Measurements from ENCODE around the gene COX6A2.
A peak's percentile ranks its signal among the peaks of the same experiment; 100 is the strongest.

Gene COX6A2

GRCh38 chr16:31461921-31462804, 34.0 kb upstream of the COX6A2 start:
- Histone ChIP-seq H3K27me3 (replicated peaks; ENCODE audit: control insufficient read depth, insufficient read depth, low read length, poor library complexity, severe bottlenecking) (no peaks in the 10 kb centered on the region), H3K9me3 (ENCODE audit: control insufficient read depth, low read length) (no peaks in the 10 kb centered on the region), H3K27ac (ENCODE audit: insufficient read depth, low read length, poor library complexity, severe bottlenecking) (no peak overlapping the region), H3K36me3 (ENCODE audit: control insufficient read depth, insufficient read depth, low read length) (peaks cover 10% of the 10 kb centered on the region), H3K4me1 (ENCODE audit: control insufficient read depth, insufficient read depth, low read length, poor library complexity, severe bottlenecking) (peaks cover 27% of the 10 kb centered on the region), H3K4me3 (ENCODE audit: insufficient read depth, low read depth, low read length, poor library complexity, severe bottlenecking) (no peak overlapping the region)
- DNase-seq: no peak

GRCh38 chr16:31461201-31461920, 33.2 kb upstream of the COX6A2 start:
- no peak for DNase-seq
- no peaks in the 10 kb centered on the region for H3K9me3 ChIP-seq (ENCODE audit: control insufficient read depth, low read length)
- no peak overlapping the region for H3K4me3 ChIP-seq (ENCODE audit: insufficient read depth, low read depth, low read length, poor library complexity, severe bottlenecking)
- H3K36me3 ChIP-seq (ENCODE audit: control insufficient read depth, insufficient read depth, low read length): peaks cover 10% of the 10 kb centered on the region
- no peak overlapping the region for H3K27ac ChIP-seq (ENCODE audit: insufficient read depth, low read length, poor library complexity, severe bottlenecking)
- H3K4me1 ChIP-seq (ENCODE audit: control insufficient read depth, insufficient read depth, low read length, poor library complexity, severe bottlenecking): peaks cover 22% of the 10 kb centered on the region
- H3K27me3 ChIP-seq (replicated peaks; ENCODE audit: control insufficient read depth, insufficient read depth, low read length, poor library complexity, severe bottlenecking): no peaks in the 10 kb centered on the region

GRCh38 chr16:31460582-31461002, 32.4 kb upstream of the COX6A2 start:
- Histone ChIP-seq H3K4me1 (ENCODE audit: control insufficient read depth, insufficient read depth, low read length, poor library complexity, severe bottlenecking) (peaks cover 23% of the 10 kb centered on the region), H3K27ac (ENCODE audit: insufficient read depth, low read length, poor library complexity, severe bottlenecking) (no peak overlapping the region), H3K4me3 (ENCODE audit: insufficient read depth, low read depth, low read length, poor library complexity, severe bottlenecking) (no peak overlapping the region), H3K9me3 (ENCODE audit: control insufficient read depth, low read length) (no peaks in the 10 kb centered on the region), H3K36me3 (ENCODE audit: control insufficient read depth, insufficient read depth, low read length) (peaks cover 10% of the 10 kb centered on the region), H3K27me3 (replicated peaks; ENCODE audit: control insufficient read depth, insufficient read depth, low read length, poor library complexity, severe bottlenecking) (no peaks in the 10 kb centered on the region)
- DNase-seq: no peak

GRCh38 chr16:31459687-31460581, 31.8 kb upstream of the COX6A2 start:
- peaks cover 10% of the 10 kb centered on the region for H3K36me3 ChIP-seq (ENCODE audit: control insufficient read depth, insufficient read depth, low read length)
- H3K9me3 ChIP-seq (ENCODE audit: control insufficient read depth, low read length): no peaks in the 10 kb centered on the region
- peak overlapping the region; percentile 86 for H3K4me3 ChIP-seq (ENCODE audit: insufficient read depth, low read depth, low read length, poor library complexity, severe bottlenecking)
- DNase-seq: peak; percentile 99 to 100 (median 100)
- peak overlapping the region; percentile 99 for H3K27ac ChIP-seq (ENCODE audit: insufficient read depth, low read length, poor library complexity, severe bottlenecking)
- peaks cover 25% of the 10 kb centered on the region for H3K4me1 ChIP-seq (ENCODE audit: control insufficient read depth, insufficient read depth, low read length, poor library complexity, severe bottlenecking)
- no peaks in the 10 kb centered on the region for H3K27me3 ChIP-seq (replicated peaks; ENCODE audit: control insufficient read depth, insufficient read depth, low read length, poor library complexity, severe bottlenecking)

GRCh38 chr16:31458844-31459686, 30.9 kb upstream of the COX6A2 start, which contains the start of gene ARMC5:
Gene ARMC5 (plus strand): TSS chr16:31459501. CDS start chr16:31459525, 24 bp downstream.
- Histone ChIP-seq H3K27me3 (replicated peaks; ENCODE audit: control insufficient read depth, insufficient read depth, low read length, poor library complexity, severe bottlenecking) (no peaks in the 10 kb centered on the region), H3K27ac (ENCODE audit: insufficient read depth, low read length, poor library complexity, severe bottlenecking) (peak within 1 kb of the TSS; percentile 99), H3K9me3 (ENCODE audit: control insufficient read depth, low read length) (no peaks in the 10 kb centered on the region), H3K36me3 (ENCODE audit: control insufficient read depth, insufficient read depth, low read length) (peaks cover 10% of the 10 kb centered on the region), H3K4me3 (ENCODE audit: insufficient read depth, low read depth, low read length, poor library complexity, severe bottlenecking) (peak within 1 kb of the TSS; percentile 86), H3K4me1 (ENCODE audit: control insufficient read depth, insufficient read depth, low read length, poor library complexity, severe bottlenecking) (peaks cover 25% of the 10 kb centered on the region)
- DNase-seq: peak; percentile 94 to 97 (median 95)

GRCh38 chr16:31458073-31458843, 30.1 kb upstream of the COX6A2 start:
- Histone ChIP-seq H3K27ac (ENCODE audit: insufficient read depth, low read length, poor library complexity, severe bottlenecking) (peak overlapping the region; percentile 99), H3K9me3 (ENCODE audit: control insufficient read depth, low read length) (no peaks in the 10 kb centered on the region), H3K4me3 (ENCODE audit: insufficient read depth, low read depth, low read length, poor library complexity, severe bottlenecking) (peak overlapping the region; percentile 86), H3K36me3 (ENCODE audit: control insufficient read depth, insufficient read depth, low read length) (peaks cover 5% of the 10 kb centered on the region), H3K27me3 (replicated peaks; ENCODE audit: control insufficient read depth, insufficient read depth, low read length, poor library complexity, severe bottlenecking) (no peaks in the 10 kb centered on the region), H3K4me1 (ENCODE audit: control insufficient read depth, insufficient read depth, low read length, poor library complexity, severe bottlenecking) (peaks cover 25% of the 10 kb centered on the region)
- peak; percentile 45 to 60 (median 56) for DNase-seq

GRCh38 chr16:31456988-31457360, 28.8 kb upstream of the COX6A2 start:
- no peak for DNase-seq
- Histone ChIP-seq H3K4me3 (ENCODE audit: insufficient read depth, low read depth, low read length, poor library complexity, severe bottlenecking) (no peak overlapping the region), H3K4me1 (ENCODE audit: control insufficient read depth, insufficient read depth, low read length, poor library complexity, severe bottlenecking) (peaks cover 25% of the 10 kb centered on the region), H3K9me3 (ENCODE audit: control insufficient read depth, low read length) (no peaks in the 10 kb centered on the region), H3K27ac (ENCODE audit: insufficient read depth, low read length, poor library complexity, severe bottlenecking) (no peak overlapping the region), H3K27me3 (replicated peaks; ENCODE audit: control insufficient read depth, insufficient read depth, low read length, poor library complexity, severe bottlenecking) (no peaks in the 10 kb centered on the region), H3K36me3 (ENCODE audit: control insufficient read depth, insufficient read depth, low read length) (no peaks in the 10 kb centered on the region)

- no peaks in the 10 kb centered on the region for H3K27me3 ChIP-seq (replicated peaks; ENCODE audit: control insufficient read depth, insufficient read depth, low read length, poor library complexity, severe bottlenecking)
- no peaks in the 10 kb centered on the region for H3K9me3 ChIP-seq (ENCODE audit: control insufficient read depth, low read length)
- no peaks in the 10 kb centered on the region for H3K36me3 ChIP-seq (ENCODE audit: control insufficient read depth, insufficient read depth, low read length)
- no peak for DNase-seq
- H3K4me3 ChIP-seq (ENCODE audit: insufficient read depth, low read depth, low read length, poor library complexity, severe bottlenecking): no peak overlapping the region
- H3K4me1 ChIP-seq (ENCODE audit: control insufficient read depth, insufficient read depth, low read length, poor library complexity, severe bottlenecking): peaks cover 25% of the 10 kb centered on the region
- H3K27ac ChIP-seq (ENCODE audit: insufficient read depth, low read length, poor library complexity, severe bottlenecking): no peak overlapping the region
These were observed 27.6 kb upstream of the COX6A2 start for GRCh38 chr16:31455601-31456314.
